Neural progenitor cell (in vitro differentiated cells): ENCODE results near the gene CCDC141. TPM values are rescaled to one million over a fixed set of nuclear protein-coding genes. Genes with fewer than 3 reads are reported as not detected.

Source experiments
- DNase-seq: peaks from one replicate; pipeline ENCODE4 v3.0.0-alpha.2; 2016; ENCODE audit warnings: low spot score
- H2AFZ ChIP-seq: fragments of 200-600 bp; sonication (generic); replicated peaks from 2 replicates; pipeline ENCODE4 v1.6.1; 2016; ENCODE audit warnings: antibody characterized with exemption
- H3F3A ChIP-seq: fragments of 200-600 bp; sonication (generic); 2 replicates; pipeline ENCODE4 v1.6.1; 2016; ENCODE audit warnings: antibody characterized with exemption, low read depth
- H3K27ac ChIP-seq: fragments of 200-600 bp; sonication (generic); 2 replicates; pipeline ENCODE4 v1.5.1; 2016; ENCODE audit warnings: mild to moderate bottlenecking
- H3K27me3 ChIP-seq: fragments of 200-600 bp; sonication (generic); 2 replicates; pipeline ENCODE4 v1.6.1; 2016; ENCODE audit warnings: mild to moderate bottlenecking, moderate library complexity
- H3K36me3 ChIP-seq: fragments of 200-600 bp; sonication (generic); 2 replicates; pipeline ENCODE4 v1.5.1; 2016
- H3K4me1 ChIP-seq: fragments of 200-600 bp; sonication (generic); 2 replicates; pipeline ENCODE4 v1.6.1; 2016; ENCODE audit warnings: mixed run types
- H3K4me2 ChIP-seq: fragments of 200-600 bp; sonication (generic); 2 replicates; pipeline ENCODE4 v1.6.1; 2016
- H3K4me3 ChIP-seq: fragments of 200-600 bp; sonication (generic); 2 replicates; pipeline ENCODE4 v1.5.1; 2016
- H3K79me2 ChIP-seq: fragments of 200-600 bp; sonication (generic); 2 replicates; pipeline ENCODE4 v1.6.1; 2016; ENCODE audit warnings: low read depth
- H3K9ac ChIP-seq: fragments of 200-600 bp; sonication (generic); 2 replicates; pipeline ENCODE4 v1.6.1; 2016
- H3K9me3 ChIP-seq: fragments of 200-600 bp; sonication (generic); 2 replicates; pipeline ENCODE4 v1.5.1; 2016; ENCODE audit warnings: low read depth
- H4K20me1 ChIP-seq: fragments of 200-600 bp; sonication (generic); 2 replicates; pipeline ENCODE4 v1.6.1; 2016; ENCODE audit warnings: low read depth
- H3K27ac Mint-ChIP-seq: 3 replicates; pipeline ENCODE4 v1.8.0; 2021; ENCODE audit warnings: mixed read lengths
- H3K27me3 Mint-ChIP-seq: 2 replicates; pipeline ENCODE4 v1.8.0; 2022; ENCODE audit warnings: low read depth, mild to moderate bottlenecking, inconsistent platforms, moderate library complexity, mixed read lengths; ENCODE audit not compliant: insufficient read depth
- H3K36me3 Mint-ChIP-seq: 3 replicates; pipeline ENCODE4 v1.8.0; 2021; ENCODE audit warnings: mixed read lengths
- H3K4me1 Mint-ChIP-seq: 3 replicates; pipeline ENCODE4 v1.8.0; 2021; ENCODE audit warnings: mixed read lengths
- H3K4me3 Mint-ChIP-seq: 3 replicates; pipeline ENCODE4 v1.8.0; 2021; ENCODE audit warnings: mild to moderate bottlenecking, moderate library complexity, mixed read lengths
- H3K9me3 Mint-ChIP-seq: 3 replicates; pipeline ENCODE4 v1.8.0; 2020; ENCODE audit warnings: mixed read lengths
- CTCF ChIP-seq: fragments of 200-600 bp; sonication (generic); IDR thresholded peaks from 2 replicates; pipeline ENCODE4 v1.5.1; 2017; ENCODE audit warnings: antibody characterized with exemption, mild to moderate bottlenecking
- EZH2 ChIP-seq: fragments of 200-600 bp; sonication (generic); IDR thresholded peaks from 2 replicates; pipeline ENCODE4 v1.6.1; 2017; ENCODE audit warnings: antibody characterized with exemption, mild to moderate bottlenecking, moderate library complexity
- EZH2phosphoT487 ChIP-seq: fragments of 200-600 bp; sonication (generic); IDR thresholded peaks from 2 replicates; pipeline ENCODE4 v1.6.1; 2017; ENCODE audit warnings: antibody characterized with exemption
- total RNA-seq: library from RNA; depleted of rRNA; stranded (reverse); fragments of >200 nt; gene quantifications from 2 replicates; pipeline ENCODE4 v1.2.3, GENCODE V29; 2015; ENCODE audit warnings: low replicate concordance

The CCDC141 gene
- total RNA-seq, 1 donor from 2014 or later, result 1.8 TPM

GRCh38 chr2:178828486-178828881 is 221.5 kb downstream of the CCDC141 start:
- no peak overlapping the region for H3K9ac ChIP-seq
- Mint-ChIP-seq H3K27me3 (no peaks in the 10 kb centered on the region), H3K4me3 (no peak overlapping the region), H3K27ac (no peak overlapping the region), H3K4me1 (peaks cover 4% of the 10 kb centered on the region), H3K36me3 (no peaks in the 10 kb centered on the region), H3K9me3 (peaks cover 2% of the 10 kb centered on the region)
- no peak overlapping the region for H3K4me3 ChIP-seq
- TF ChIP-seq EZH2phosphoT487 (no peak), EZH2 (no peak), CTCF (no peak)
- no peak for DNase-seq
- H3K79me2 ChIP-seq, result no peaks in the 10 kb centered on the region
- no peak overlapping the region for H3K4me2 ChIP-seq
- H4K20me1 ChIP-seq, result no peaks in the 10 kb centered on the region
- H3F3A ChIP-seq, result no peaks in the 10 kb centered on the region
- H3K27me3 ChIP-seq, result no peaks in the 10 kb centered on the region
- peak overlapping the region; percentile 54 for H2AFZ ChIP-seq
- H3K9me3 ChIP-seq, result no peaks in the 10 kb centered on the region
- H3K4me1 ChIP-seq, result peaks cover 11% of the 10 kb centered on the region
- no peaks in the 10 kb centered on the region for H3K36me3 ChIP-seq
- H3K27ac ChIP-seq, result no peak overlapping the region

- no peak overlapping the region for H3K27ac ChIP-seq
- DNase-seq, result no peak
- Mint-ChIP-seq H3K27ac (no peak overlapping the region), H3K36me3 (no peaks in the 10 kb centered on the region), H3K4me3 (no peak overlapping the region), H3K27me3 (no peaks in the 10 kb centered on the region), H3K4me1 (peaks cover 4% of the 10 kb centered on the region), H3K9me3 (peaks cover 2% of the 10 kb centered on the region)
- no peaks in the 10 kb centered on the region for H3K79me2 ChIP-seq
- H3K36me3 ChIP-seq, result no peaks in the 10 kb centered on the region
- no peak overlapping the region for H3K4me3 ChIP-seq
- no peak overlapping the region for H3K4me2 ChIP-seq
- H3K4me1 ChIP-seq, result peaks cover 11% of the 10 kb centered on the region
- no peak for TF ChIP-seq CTCF
- TF ChIP-seq EZH2phosphoT487, result no peak
- no peak for TF ChIP-seq EZH2
- H3K9me3 ChIP-seq, result no peaks in the 10 kb centered on the region
- no peaks in the 10 kb centered on the region for H3K27me3 ChIP-seq
- no peaks in the 10 kb centered on the region for H4K20me1 ChIP-seq
- no peaks in the 10 kb centered on the region for H3F3A ChIP-seq
- H2AFZ ChIP-seq, result peak overlapping the region; percentile 54
- H3K9ac ChIP-seq, result no peak overlapping the region
Measured at GRCh38 chr2:178827739-178828485, 222.0 kb downstream of the CCDC141 start.

- peaks cover 11% of the 10 kb centered on the region for H3K4me1 ChIP-seq
- no peaks in the 10 kb centered on the region for H3F3A ChIP-seq
- peak overlapping the region; percentile 54 for H2AFZ ChIP-seq
- H3K9me3 ChIP-seq, result no peaks in the 10 kb centered on the region
- no peaks in the 10 kb centered on the region for H3K79me2 ChIP-seq
- H3K9me3 Mint-ChIP-seq, result peaks cover 2% of the 10 kb centered on the region
- TF ChIP-seq CTCF (no peak), EZH2phosphoT487 (no peak), EZH2 (no peak)
- H3K4me3 ChIP-seq, result no peak overlapping the region
- no peaks in the 10 kb centered on the region for H3K36me3 ChIP-seq
- H3K36me3 Mint-ChIP-seq, result no peaks in the 10 kb centered on the region
- no peak overlapping the region for H3K9ac ChIP-seq
- H3K27ac ChIP-seq, result no peak overlapping the region
- H3K27me3 Mint-ChIP-seq, result no peaks in the 10 kb centered on the region
- H3K4me1 Mint-ChIP-seq, result peaks cover 4% of the 10 kb centered on the region
- no peaks in the 10 kb centered on the region for H4K20me1 ChIP-seq
- no peak for DNase-seq
- no peak overlapping the region for H3K4me2 ChIP-seq
- no peaks in the 10 kb centered on the region for H3K27me3 ChIP-seq
- no peak overlapping the region for H3K4me3 Mint-ChIP-seq
- no peak overlapping the region for H3K27ac Mint-ChIP-seq
Measured at GRCh38 chr2:178827111-178827510, 222.8 kb downstream of the CCDC141 start.
